ENCODE measurements around the gene NELFB. TPM values are rescaled to one million over a fixed set of nuclear protein-coding genes. Genes with fewer than 3 reads are reported as not detected.

Gene NELFB
- 49.1 and 60.2 TPM in 2 replicates for total RNA-seq

GRCh38 chr9:137254624-137255447 lies at the start of gene NELFB:
TSS of gene NELFB (plus strand) at chr9:137255327.

GRCh38 chr9:137222190-137223077 lies 32.7 kb upstream of the NELFB start, which contains the start of gene RNF208:
TSS of gene RNF208 (minus strand) at chr9:137222240. CDS start at chr9:137221212, 1,028 bp downstream.

GRCh38 chr9:137224830-137225694 lies 30.1 kb upstream of the NELFB start, which contains the start of gene CYSRT1:
TSS of gene CYSRT1 (plus strand) at chr9:137225174. CDS start at chr9:137225622, 448 bp downstream.

GRCh38 chr9:137227054-137227852 lies 27.9 kb upstream of the NELFB start, which contains the start of gene RNF224:
TSS of gene RNF224 (plus strand) at chr9:137227502. CDS start at chr9:137228336, 834 bp downstream.

GRCh38 chr9:137230705-137231371 lies 24.3 kb upstream of the NELFB start, which contains the start of gene SLC34A3:
TSS of gene SLC34A3 (plus strand) at chr9:137230901. CDS start at chr9:137231703, 802 bp downstream.

GRCh38 chr9:137240841-137241489 lies 14.2 kb upstream of the NELFB start, which contains the start of gene TUBB4B:
TSS of gene TUBB4B (plus strand) at chr9:137241287. CDS start at chr9:137241361, 74 bp downstream.

GRCh38 chr9:137251194-137251461 lies 4.0 kb upstream of the NELFB start, which contains the start of gene STPG3:
TSS of gene STPG3 (plus strand) at chr9:137251286. CDS start at chr9:137251287, 1 bp downstream.

GRCh38 chr9:137277329-137278041 lies 22.4 kb downstream of the NELFB start, which contains the start of gene TOR4A:
TSS of gene TOR4A (plus strand) at chr9:137277726. CDS start at chr9:137278690, 964 bp downstream.

GRCh38 chr9:137302118-137302448 lies 47.0 kb downstream of the NELFB start, which contains the start of gene NRARP:
TSS of gene NRARP (minus strand) at chr9:137302271. CDS start at chr9:137301928, 343 bp downstream.

Other genes with a start within 250 kb of the NELFB start
- 14.9 and 15.8 TPM in 2 replicates for gene ABCA2, start 227.1 kb upstream of the NELFB start, total RNA-seq
- gene FUT7, start 223.2 kb upstream of the NELFB start, total RNA-seq = not detected in 2 replicates
- 25.2 and 54.9 TPM in 2 replicates for gene NPDC1, start 209.2 kb upstream of the NELFB start, total RNA-seq
- 0.72 TPM in 1 of 2 replicates, not detected in the other for gene ENTPD2, start 201.3 kb upstream of the NELFB start, total RNA-seq
- gene SAPCD2, start 184.8 kb upstream of the NELFB start, total RNA-seq = 5.0 and 10.7 TPM in 2 replicates
- gene UAP1L1, start 177.8 kb upstream of the NELFB start, total RNA-seq = 5.7 and 11.7 TPM in 2 replicates
- 50.3 and 94.1 TPM in 2 replicates for gene MAN1B1, start 168.3 kb upstream of the NELFB start, total RNA-seq
- gene DPP7, start 140.6 kb upstream of the NELFB start, total RNA-seq = 69.8 and 123 TPM in 2 replicates
- gene GRIN1, start 116.2 kb upstream of the NELFB start, total RNA-seq = not detected in 2 replicates
- gene LRRC26, start 85.3 kb upstream of the NELFB start, total RNA-seq = not detected in 2 replicates
- not detected in 2 replicates for gene TMEM210, start 83.3 kb upstream of the NELFB start, total RNA-seq
- 7.8 and 20.0 TPM in 2 replicates for gene ANAPC2, start 66.8 kb upstream of the NELFB start, total RNA-seq
- 61.1 and 99.0 TPM in 2 replicates for gene SSNA1, start 66.7 kb upstream of the NELFB start, total RNA-seq
- gene TPRN, start 54.6 kb upstream of the NELFB start, total RNA-seq = 7.8 and 12.2 TPM in 2 replicates
- gene TMEM203, start 49.7 kb upstream of the NELFB start, total RNA-seq = 45.5 and 57.0 TPM in 2 replicates
- gene NDOR1, start 49.6 kb upstream of the NELFB start, total RNA-seq = 8.3 and 15.6 TPM in 2 replicates
- 0.13 and 6.3 TPM in 2 replicates for gene RNF208, start 33.1 kb upstream of the NELFB start, total RNA-seq
- under 0.01 and 1.9 TPM in 2 replicates for gene CYSRT1, start 30.2 kb upstream of the NELFB start, total RNA-seq
- gene RNF224, start 27.8 kb upstream of the NELFB start, total RNA-seq = not detected in 2 replicates
- gene SLC34A3, start 24.4 kb upstream of the NELFB start, total RNA-seq = not detected in 2 replicates
- 224 and 626 TPM in 2 replicates for gene TUBB4B, start 14.0 kb upstream of the NELFB start, total RNA-seq
- gene STPG3, start 4.0 kb upstream of the NELFB start, total RNA-seq = not detected in 2 replicates
- 38.1 and 52.4 TPM in 2 replicates for gene TOR4A, start 22.4 kb downstream of the NELFB start, total RNA-seq
- 0.78 and 1.8 TPM in 2 replicates for gene NRARP, start 46.9 kb downstream of the NELFB start, total RNA-seq
- gene EXD3, start 167.8 kb downstream of the NELFB start, total RNA-seq = 4.8 and 9.7 TPM in 2 replicates
- gene NOXA1, start 168.1 kb downstream of the NELFB start, total RNA-seq = 0.26 TPM in 1 of 2 replicates, not detected in the other
- not detected in 2 replicates for gene ENTPD8, start 186.0 kb downstream of the NELFB start, total RNA-seq
- 27.4 and 49.7 TPM in 2 replicates for gene NSMF, start 204.0 kb downstream of the NELFB start, total RNA-seq

Measured in epithelial cell of alveolus of lung (primary cell).